GM19099 (cell line): ENCODE measurements around the gene CAMTA1.

ENCODE experiments used
- POLR2A ChIP-seq: IDR thresholded peaks from 3 replicates; pipeline ENCODE4 v1.6.1; 2011; ENCODE audit warnings: low read depth; ENCODE audit not compliant: insufficient read length; ENCODE audit errors: extremely low read depth

Gene CAMTA1

GRCh38 chr1:7519861-7520395 lies 734.7 kb downstream of the CAMTA1 start:
- no peak for TF ChIP-seq POLR2A

- TF ChIP-seq POLR2A = no peak
Measured at GRCh38 chr1:7520496-7520895, 735.2 kb downstream of the CAMTA1 start.

- no peak for TF ChIP-seq POLR2A
Measured at GRCh38 chr1:7524341-7525337, 739.4 kb downstream of the CAMTA1 start.

GRCh38 chr1:7525338-7526063 lies 740.2 kb downstream of the CAMTA1 start:
- no peak for TF ChIP-seq POLR2A

GRCh38 chr1:7526196-7526866 lies 741.1 kb downstream of the CAMTA1 start:
- TF ChIP-seq POLR2A = no peak

- TF ChIP-seq POLR2A = no peak
Measured at GRCh38 chr1:7526867-7527732, 741.8 kb downstream of the CAMTA1 start.

- TF ChIP-seq POLR2A = no peak
Measured at GRCh38 chr1:7527733-7528045, 742.4 kb downstream of the CAMTA1 start.

- TF ChIP-seq POLR2A = no peak
Measured at GRCh38 chr1:7528386-7529198, 743.3 kb downstream of the CAMTA1 start.

- TF ChIP-seq POLR2A = no peak
Measured at GRCh38 chr1:7529917-7530316, 744.7 kb downstream of the CAMTA1 start.

GRCh38 chr1:7531562-7532340 lies 746.5 kb downstream of the CAMTA1 start:
- TF ChIP-seq POLR2A = no peak

- TF ChIP-seq POLR2A = no peak
Measured at GRCh38 chr1:7533006-7533405, 747.8 kb downstream of the CAMTA1 start.

GRCh38 chr1:7534061-7534825 lies 749.0 kb downstream of the CAMTA1 start:
- no peak for TF ChIP-seq POLR2A
